Peyer's patch (tissue), 4 donors: ENCODE measurements around the gene SNX3. TPM values are rescaled to one million over a fixed set of nuclear protein-coding genes. Genes with fewer than 3 reads are reported as not detected.

Experiments used
- DNase-seq, 3 donors: peaks; one replicate each; pipeline ENCODE4 v3.0.0-alpha.2; 2017 to 2019
- H3K27ac ChIP-seq, 4 donors: fragments of 200-600 bp; sonication (generic); one replicate each; pipeline ENCODE4 v1.5.1; 2016 to 2019
- H3K27me3 ChIP-seq, 2 donors: fragments of 200-600 bp; sonication (generic); one replicate each; pipeline ENCODE4 v1.5.1; 2019
- H3K36me3 ChIP-seq, 3 donors: fragments of 200-600 bp; sonication (generic); one replicate each; pipeline ENCODE4 v1.5.1; 2016 to 2019
- H3K4me1 ChIP-seq, 4 donors: fragments of 200-600 bp; sonication (generic); one replicate each; pipeline ENCODE4 v1.5.1; 2016 to 2019
- H3K4me3 ChIP-seq, 4 donors: fragments of 200-600 bp; sonication (generic); 1 replicate in 3 of 4; 2 replicates in 1 of 4; pipeline ENCODE4 v1.5.1; 2016 to 2019; ENCODE audit warnings: mild to moderate bottlenecking in 1 of 4
- H3K9me3 ChIP-seq, 4 donors: fragments of 200-600 bp; sonication (generic); one replicate each; pipeline ENCODE4 v1.5.1; 2016 to 2019; ENCODE audit warnings: mild to moderate bottlenecking in 1 of 4
- POLR2A ChIP-seq, 2 donors: fragments of 450-650 bp; IDR thresholded peaks; one replicate each; pipeline ENCODE4 v1.5.1; 2017; ENCODE audit warnings: antibody characterized with exemption in 2 of 2, mild to moderate bottlenecking in 2 of 2, moderate library complexity in 2 of 2
- total RNA-seq, 4 donors: library from RNA; depleted of rRNA; stranded (reverse); fragments of >200 nt; gene quantifications; one replicate each; pipeline ENCODE4 v1.1.0, GENCODE V29; 2016
- TF ChIP-seq, protein P1 (sequence below), 6 experiments: fragments of 450-650 bp in 4 of 6; fragments of 200-600 bp in 2 of 6; sonication (generic) in 1 of 6; IDR thresholded peaks; one replicate each; pipeline ENCODE4 v1.5.1; 2017 to 2019; ENCODE audit warnings: antibody characterized with exemption in 6 of 6, mild to moderate bottlenecking in 3 of 6, moderate library complexity in 1 of 6

SNX3 gene
- total RNA-seq, 4 donors from 2014 or later: 71.0 to 110 (median 96.8) TPM

DNA sequence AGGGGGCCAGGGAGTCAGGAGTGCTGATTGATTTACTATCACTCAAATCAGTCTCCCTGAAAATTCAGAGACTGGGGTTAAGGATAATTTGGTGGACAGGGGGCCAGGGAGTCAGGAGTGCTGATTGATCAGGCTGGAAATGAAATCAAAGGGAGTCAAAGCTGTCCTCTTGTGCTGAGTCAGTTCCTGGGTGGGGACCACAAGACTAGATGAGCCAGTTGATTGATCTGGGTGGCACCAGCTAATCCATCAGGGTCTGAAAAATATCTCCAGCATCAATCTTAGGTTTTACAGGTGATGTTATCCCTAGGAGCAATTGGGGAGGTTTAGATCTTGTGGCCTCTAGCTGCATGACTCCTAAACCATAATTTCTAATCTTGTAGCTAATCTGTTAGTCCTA, 27.9 kb upstream of the SNX3 start:
- DNase-seq: no peak
- H3K4me1 ChIP-seq: no peaks in the 10 kb centered on the region
- H3K9me3 ChIP-seq: no peaks in the 10 kb centered on the region
- H3K27ac ChIP-seq: no peak overlapping the region
- no peak overlapping the region for H3K4me3 ChIP-seq
- no peaks in the 10 kb centered on the region for H3K36me3 ChIP-seq
- H3K27me3 ChIP-seq: no peaks in the 10 kb centered on the region
- TF ChIP-seq POLR2A (IDR thresholded peaks at IDR 0.05): no peak
- TF ChIP-seq, protein P1, sequence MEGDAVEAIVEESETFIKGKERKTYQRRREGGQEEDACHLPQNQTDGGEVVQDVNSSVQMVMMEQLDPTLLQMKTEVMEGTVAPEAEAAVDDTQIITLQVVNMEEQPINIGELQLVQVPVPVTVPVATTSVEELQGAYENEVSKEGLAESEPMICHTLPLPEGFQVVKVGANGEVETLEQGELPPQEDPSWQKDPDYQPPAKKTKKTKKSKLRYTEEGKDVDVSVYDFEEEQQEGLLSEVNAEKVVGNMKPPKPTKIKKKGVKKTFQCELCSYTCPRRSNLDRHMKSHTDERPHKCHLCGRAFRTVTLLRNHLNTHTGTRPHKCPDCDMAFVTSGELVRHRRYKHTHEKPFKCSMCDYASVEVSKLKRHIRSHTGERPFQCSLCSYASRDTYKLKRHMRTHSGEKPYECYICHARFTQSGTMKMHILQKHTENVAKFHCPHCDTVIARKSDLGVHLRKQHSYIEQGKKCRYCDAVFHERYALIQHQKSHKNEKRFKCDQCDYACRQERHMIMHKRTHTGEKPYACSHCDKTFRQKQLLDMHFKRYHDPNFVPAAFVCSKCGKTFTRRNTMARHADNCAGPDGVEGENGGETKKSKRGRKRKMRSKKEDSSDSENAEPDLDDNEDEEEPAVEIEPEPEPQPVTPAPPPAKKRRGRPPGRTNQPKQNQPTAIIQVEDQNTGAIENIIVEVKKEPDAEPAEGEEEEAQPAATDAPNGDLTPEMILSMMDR (IDR thresholded peaks at IDR 0.05): no peak

DNA sequence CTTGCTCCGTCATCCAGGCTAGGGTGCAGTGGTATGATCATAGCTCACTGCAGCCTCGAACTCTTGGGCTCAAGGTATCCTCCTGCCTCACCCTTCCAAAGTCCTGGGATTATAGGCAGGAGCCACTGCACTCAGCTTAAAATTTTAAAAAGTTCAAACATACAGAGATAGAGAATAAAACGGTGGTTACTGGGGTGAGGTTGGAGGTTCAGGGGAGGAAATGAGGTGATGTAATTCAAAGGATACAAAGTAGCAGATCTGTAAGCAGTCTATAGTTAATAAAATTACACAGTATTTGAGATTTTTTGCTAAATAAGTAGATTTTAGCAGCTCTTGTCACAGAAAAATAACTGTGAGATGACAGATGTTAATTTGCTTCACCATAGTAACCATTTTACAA, 26.5 kb upstream of the SNX3 start:
- Histone ChIP-seq H3K9me3 (no peaks in the 10 kb centered on the region), H3K4me1 (no peaks in the 10 kb centered on the region), H3K36me3 (no peaks in the 10 kb centered on the region), H3K4me3 (no peak overlapping the region), H3K27me3 (no peaks in the 10 kb centered on the region), H3K27ac (no peak overlapping the region)
- TF ChIP-seq, protein P1 (IDR thresholded peaks at IDR 0.05): no peak
- no peak for TF ChIP-seq POLR2A (IDR thresholded peaks at IDR 0.05)
- DNase-seq: no peak

DNA sequence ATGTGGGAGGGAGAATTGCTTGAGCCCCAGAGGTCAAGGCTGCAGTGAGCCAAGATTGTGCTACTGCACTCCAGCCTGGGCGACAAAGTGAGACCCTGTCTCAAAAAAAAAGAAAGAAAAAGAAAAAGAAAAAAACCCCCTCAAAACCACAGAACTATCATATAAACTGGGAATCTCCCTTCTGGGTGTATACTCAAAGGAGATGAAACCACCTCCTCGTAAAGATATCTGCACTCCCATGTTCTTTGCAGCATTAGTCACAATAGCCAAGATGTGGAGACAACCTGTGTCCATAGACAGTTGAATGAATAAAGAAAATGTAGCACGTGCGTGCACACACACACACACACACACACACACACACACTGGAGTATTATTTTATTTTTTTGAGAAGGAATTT, 25.5 kb upstream of the SNX3 start:
- no peak for DNase-seq
- TF ChIP-seq POLR2A (IDR thresholded peaks at IDR 0.05): no peak
- TF ChIP-seq, protein P1 (IDR thresholded peaks at IDR 0.05): no peak
- H3K4me1 ChIP-seq: no peaks in the 10 kb centered on the region
- H3K27ac ChIP-seq: no peak overlapping the region
- no peaks in the 10 kb centered on the region for H3K36me3 ChIP-seq
- H3K27me3 ChIP-seq: no peaks in the 10 kb centered on the region
- H3K4me3 ChIP-seq: no peak overlapping the region
- no peaks in the 10 kb centered on the region for H3K9me3 ChIP-seq

DNA sequence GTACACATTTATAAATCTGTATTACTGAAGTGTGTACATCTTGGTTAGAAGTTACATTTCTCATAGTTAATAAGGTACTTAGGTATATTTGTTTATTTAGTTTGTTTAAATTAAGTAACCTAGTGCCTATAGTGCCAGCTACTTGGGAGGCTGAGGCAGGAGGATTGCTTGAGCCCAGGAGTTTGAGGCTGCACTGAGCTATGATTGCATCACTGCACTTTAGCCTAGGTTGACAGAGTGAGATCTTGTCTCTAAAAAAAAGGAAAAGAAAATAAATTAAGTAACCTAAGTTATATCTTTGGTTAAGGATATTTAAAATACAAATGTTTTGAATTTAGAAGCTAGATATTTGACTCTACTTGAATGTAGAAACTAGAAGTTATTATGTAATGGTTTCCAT, 24.5 kb upstream of the SNX3 start:
- Histone ChIP-seq H3K4me1 (no peaks in the 10 kb centered on the region), H3K4me3 (no peak overlapping the region), H3K36me3 (no peaks in the 10 kb centered on the region), H3K27me3 (no peaks in the 10 kb centered on the region), H3K9me3 (no peaks in the 10 kb centered on the region), H3K27ac (no peak overlapping the region)
- no peak for DNase-seq
- TF ChIP-seq, protein P1 (IDR thresholded peaks at IDR 0.05): no peak
- TF ChIP-seq POLR2A (IDR thresholded peaks at IDR 0.05): no peak

DNA sequence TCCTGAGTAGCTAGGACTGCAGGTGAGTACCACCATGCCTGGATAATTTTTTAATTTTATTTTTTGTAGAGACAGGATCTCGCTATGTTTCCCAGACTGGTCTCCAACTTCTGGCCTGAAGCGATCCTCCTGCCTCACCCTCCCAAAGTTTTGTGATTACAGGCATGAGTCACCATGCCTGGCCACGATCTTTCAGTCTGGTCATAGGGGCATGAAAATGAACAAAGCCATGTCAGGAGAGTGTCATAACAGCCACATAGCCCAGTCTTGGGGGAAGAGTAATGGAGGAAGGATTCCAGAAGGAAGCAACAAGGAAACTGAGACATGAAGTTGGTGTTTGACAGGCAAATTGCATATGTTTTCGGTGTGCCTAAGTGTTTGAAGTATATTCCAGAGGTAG, 17.0 kb upstream of the SNX3 start:
- DNase-seq: no peak
- Histone ChIP-seq H3K27me3 (no peaks in the 10 kb centered on the region), H3K4me3 (no peak overlapping the region), H3K4me1 (no peaks in the 10 kb centered on the region), H3K9me3 (no peaks in the 10 kb centered on the region), H3K27ac (no peak overlapping the region), H3K36me3 (no peaks in the 10 kb centered on the region)
- no peak for TF ChIP-seq POLR2A (IDR thresholded peaks at IDR 0.05)
- TF ChIP-seq, protein P1 (IDR thresholded peaks at IDR 0.05): no peak

DNA sequence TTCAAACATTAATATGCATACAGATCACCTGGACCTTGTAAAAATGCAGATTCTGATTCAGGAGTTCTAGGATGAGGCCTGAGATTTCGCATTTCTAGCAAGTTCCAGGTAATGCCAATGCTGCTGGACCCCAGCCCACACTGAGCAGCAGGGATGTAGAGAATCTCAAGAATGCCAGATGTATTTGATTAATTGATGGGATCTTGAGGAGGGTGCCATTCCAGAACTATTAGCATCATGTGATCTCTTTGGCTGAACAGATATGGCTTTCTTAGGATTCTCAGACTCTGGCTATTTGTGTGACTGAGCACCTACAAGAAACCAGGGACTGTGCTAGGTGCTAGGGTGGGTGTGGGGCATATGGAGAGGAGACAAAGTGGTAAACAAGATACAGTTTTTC, 16.5 kb upstream of the SNX3 start:
- no peak for TF ChIP-seq POLR2A (IDR thresholded peaks at IDR 0.05)
- TF ChIP-seq, protein P1 (IDR thresholded peaks at IDR 0.05): no peak
- no peak overlapping the region for H3K27ac ChIP-seq
- no peaks in the 10 kb centered on the region for H3K4me1 ChIP-seq
- no peaks in the 10 kb centered on the region for H3K9me3 ChIP-seq
- H3K4me3 ChIP-seq: no peak overlapping the region
- DNase-seq: no peak
- H3K27me3 ChIP-seq: no peaks in the 10 kb centered on the region
- no peaks in the 10 kb centered on the region for H3K36me3 ChIP-seq
